ENCODE measurements around the gene CBX4.
"Not testable (repeated sequence)": the region's sequence is repeated elsewhere in the genome, so short reads cannot be mapped to it uniquely, and the experiment has no call there.

The CBX4 gene

DNA sequence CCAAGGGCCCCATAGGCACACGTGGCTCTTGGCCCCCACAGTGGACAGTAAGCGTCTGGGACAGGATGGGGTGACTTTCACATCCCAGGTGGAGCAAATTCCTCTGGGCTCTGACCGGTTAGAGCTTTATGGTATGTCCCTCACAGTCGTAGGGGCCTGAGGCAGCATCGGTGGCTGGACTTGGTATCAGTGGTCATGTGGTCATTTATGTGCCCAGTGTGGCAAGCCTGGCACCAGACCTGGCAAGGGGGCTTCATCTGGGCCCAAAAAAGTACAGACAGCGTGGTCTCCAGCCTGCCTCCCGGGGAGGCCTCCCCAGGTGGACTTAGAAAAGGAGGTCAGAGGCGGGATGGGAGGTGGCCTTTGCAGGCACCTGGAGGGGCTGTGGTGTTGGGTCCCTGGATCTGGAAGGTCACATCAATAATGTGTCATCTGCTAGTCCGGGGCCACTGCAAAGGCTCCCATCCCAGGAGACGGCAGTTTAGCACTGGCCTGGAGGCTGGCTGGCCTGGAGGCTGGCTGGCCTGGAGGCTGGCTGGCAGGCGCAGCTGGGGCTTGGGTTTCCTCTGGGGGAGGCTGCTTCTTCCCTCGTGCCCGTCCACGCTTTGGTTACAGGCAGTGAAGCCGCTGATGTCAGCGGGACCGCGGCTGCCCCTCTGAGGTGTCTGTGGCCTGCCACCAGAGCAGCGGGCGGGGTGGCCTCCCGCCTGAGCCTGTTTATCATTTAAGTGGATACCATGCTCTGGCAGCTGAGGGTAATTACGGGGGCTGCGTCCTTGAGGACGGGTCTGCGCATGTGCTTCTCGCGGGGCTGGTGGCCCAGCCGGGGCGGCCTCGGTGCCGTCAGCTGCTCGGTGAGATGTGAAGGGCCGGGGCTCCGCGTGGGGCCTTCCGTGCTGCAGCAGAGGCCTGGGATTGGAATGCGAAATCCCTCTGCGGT lies 20.7 kb upstream of the CBX4 start:
- DNase-seq: no peak

DNA sequence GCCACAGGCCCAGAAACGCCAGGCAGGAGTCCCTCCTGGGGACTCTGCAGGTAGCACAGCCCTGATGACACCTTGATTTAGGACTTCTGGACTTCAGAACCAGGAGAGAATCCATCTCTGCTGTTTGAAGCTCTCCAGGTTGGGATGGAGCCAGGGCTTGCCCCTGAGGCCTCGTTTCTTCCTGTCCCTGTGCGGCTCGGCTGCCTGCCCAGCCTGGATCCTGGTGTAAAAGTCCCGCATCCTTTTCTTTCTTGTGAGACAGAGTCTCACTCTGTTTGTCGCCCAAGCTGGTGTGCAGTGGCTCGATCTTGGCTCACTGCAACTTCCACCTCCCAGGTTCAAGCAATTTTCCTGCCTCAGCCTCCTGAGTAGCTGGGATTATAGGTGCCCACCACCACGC lies 17.9 kb upstream of the CBX4 start:
- no peak for DNase-seq

DNA sequence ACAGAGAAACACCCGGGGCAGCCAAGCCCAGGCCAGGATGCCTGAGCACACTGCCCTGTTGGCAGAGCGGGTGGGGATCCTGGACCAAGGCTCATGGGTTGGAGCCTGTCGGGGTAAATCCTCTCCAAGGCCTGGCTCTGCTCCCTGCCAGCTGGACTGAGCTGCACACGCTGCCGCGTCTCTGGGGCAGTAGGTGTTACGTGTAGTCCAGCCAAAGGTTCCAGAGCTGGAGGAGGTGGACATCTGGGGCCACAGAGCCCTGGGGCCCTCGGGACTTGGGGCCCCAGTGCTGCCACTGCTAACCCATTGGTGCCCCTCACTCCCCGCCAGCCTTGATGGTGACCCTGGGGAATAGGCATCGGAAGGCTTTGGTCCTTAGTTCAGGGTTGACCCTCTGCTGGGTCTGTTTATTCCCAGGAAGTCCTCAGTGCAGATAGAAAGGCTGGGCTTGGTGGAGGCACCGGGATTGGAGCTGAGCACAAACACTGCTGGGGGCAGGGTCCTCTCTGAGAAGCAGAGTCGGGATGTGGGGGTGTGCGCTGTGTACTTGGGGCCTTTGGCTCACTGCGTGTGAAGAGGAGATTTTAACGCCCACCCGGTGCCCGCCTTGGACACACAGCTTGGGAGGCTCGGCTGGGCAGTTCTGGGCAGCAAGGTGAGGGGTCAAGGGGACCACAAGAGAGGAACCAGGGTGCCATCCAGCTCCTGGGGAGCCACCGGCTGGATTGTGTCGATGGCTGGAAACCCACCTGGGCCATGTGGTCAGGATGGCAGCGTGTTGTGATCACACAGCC lies 16.3 kb upstream of the CBX4 start:
- no peak for DNase-seq

DNA sequence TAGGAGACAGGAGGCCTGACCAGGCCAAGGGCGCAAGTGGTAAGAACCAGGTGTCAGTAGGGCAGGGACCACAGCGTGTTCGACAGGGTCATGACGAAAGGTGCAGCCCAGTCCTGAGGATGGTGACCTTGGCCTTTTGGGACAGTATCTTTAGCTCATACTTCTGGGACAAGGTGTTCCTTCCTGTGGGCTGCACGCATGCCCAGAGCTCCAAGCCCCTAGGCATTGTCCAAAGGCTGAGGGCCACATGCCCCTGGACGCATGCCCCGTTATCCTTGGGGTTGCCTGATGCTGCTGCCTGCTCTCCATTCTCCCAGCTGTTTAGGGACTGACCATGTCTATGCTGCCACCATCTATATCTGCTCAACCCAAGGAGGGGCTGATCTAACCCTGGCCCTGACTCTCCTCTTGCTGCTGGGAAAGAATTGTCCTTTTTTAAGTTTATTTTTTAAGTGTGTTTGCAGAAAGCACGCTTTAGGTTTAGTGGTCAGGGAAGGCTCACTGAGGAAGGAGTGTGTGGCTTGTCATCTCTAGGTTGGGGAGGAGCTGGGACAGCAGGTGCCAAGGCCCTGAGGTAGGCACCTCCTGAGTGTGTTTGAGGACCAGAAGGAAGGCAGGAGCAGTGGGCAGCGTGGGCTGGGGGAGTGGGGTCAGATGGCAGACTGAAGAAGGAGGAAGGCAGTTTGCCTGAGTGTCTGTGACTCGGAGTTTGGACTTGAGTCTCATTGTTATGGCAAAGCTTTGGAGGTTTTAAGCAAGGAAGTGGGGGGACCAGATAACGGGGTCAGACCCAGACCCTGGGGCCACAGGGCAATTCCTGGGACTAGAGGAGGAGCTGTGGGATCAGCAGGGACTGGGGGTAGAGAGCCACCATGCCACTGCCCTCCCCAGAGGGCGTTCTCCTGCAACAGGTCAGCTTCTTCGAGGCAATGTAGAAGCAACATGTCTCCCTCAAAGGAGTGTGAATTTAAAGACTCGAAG lies 15.1 kb upstream of the CBX4 start:
- DNase-seq: no peak

DNA sequence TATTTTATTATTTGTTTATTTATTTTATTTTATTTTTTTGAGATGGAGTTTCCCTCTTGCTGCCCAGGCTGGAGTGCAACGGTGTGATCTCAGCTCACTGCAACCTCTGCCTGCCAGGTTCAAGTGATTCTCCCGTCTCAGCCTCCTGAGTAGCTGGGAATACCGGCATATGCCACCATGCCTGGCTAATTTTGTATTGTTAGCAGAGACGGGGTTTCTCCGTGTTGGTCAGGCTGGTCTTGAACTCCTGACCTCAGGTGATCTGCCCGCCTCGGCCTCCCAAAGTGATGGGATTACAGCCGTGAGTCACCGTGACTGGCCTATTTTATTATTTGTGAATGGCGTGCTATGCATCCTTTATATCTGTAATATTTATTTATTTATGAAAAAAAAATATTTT lies 13.9 kb upstream of the CBX4 start:
- DNase-seq: not testable (repeated sequence)

DNA sequence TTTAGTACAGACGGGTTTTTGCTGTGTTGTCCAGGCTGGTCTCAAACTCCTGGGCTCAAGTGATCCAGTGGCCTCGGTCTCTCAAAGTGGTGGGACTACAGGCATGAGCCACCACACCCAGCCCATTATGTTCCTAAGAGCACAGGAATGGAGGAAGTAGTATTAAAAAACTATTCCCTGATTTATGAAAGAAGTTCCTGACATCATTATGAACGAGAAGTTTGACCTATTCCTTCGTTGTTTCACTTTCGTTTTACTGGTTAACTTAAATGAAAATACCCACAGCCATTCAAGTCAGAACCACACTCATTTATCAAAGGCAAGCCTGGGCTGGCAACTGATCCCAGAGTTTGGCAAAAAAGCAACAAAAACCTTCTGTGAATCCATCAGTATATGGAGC lies 13.5 kb upstream of the CBX4 start:
- DNase-seq: no peak

DNA sequence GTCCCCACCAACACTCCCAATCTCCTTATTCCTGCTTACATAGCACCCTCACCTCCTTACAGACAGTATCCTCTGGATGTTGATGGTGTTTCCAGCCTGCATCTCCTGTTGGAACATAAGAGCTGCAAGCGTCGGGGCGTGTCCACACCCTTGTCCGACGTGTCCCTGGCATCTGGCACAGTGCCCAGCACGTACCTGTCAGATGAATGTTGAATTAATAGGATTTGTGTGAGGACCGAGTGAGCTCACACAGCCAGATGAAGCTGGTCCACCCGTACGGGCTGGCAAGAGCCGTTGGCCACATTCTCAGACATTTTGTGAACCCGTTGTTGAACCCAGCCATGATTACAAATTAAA lies 12.2 kb upstream of the CBX4 start:
- no peak for DNase-seq

DNA sequence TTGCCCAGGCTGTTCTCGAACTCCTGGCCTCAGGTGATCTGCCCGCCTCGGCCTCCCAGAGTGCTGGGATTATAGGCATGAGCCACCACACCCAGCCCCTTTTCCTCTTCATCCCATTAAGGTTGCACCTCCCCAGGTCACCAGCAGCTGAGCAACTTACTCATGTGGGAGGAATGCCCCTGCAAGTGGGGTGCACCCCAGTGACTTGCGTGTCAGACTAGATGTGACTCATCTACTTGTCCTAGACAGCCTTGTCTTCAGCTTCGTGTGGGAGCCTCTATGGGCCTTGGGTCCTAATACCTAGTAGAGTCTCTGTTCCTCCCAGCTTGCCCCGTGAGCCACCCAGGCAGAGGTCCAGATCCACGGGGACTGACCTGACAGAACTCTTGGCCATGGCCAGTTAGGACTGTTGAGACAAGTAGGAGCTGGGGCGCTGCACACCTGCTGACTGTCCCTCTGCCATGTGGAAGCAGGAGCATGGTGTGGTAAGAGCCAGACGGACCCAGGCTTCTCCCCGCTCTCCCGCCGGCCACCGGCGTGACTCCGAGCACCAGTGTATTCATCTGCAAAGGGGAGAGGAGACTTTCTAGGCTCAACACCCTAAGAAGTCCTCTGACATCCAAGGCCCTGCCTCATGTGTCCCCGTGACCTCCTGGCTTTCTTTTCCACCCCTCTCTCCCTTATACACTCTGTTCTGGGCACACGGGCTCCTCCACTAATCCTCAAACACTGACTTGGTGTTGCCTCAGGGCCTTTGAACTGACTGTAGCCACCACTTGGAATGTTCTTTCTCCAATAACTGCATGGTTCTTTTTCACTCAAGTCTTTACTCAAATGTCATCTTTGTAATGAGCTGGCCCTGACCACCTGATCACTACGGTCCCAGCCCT lies 11.6 kb upstream of the CBX4 start:
- no peak for DNase-seq

DNA sequence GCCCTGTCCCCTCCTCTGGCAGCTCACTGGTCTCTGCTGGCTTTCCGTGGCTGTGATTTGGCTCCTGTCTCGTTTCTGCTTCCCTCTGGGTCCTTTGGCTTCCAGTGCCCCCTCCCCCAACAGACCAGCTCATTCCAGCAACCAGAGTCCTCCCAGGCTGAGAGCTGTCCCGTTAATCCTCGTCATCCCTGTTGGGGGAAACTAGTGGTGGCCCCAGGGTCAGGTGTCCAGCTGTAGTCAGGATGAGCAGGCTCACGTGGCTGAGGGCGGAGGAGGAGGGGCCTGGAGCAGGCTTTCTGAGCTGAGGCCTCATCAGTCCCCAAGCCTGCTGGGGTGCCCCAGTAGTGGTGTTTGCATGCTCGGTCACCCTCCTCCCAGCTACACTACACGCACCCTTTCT lies 10.7 kb upstream of the CBX4 start:
- no peak for DNase-seq

DNA sequence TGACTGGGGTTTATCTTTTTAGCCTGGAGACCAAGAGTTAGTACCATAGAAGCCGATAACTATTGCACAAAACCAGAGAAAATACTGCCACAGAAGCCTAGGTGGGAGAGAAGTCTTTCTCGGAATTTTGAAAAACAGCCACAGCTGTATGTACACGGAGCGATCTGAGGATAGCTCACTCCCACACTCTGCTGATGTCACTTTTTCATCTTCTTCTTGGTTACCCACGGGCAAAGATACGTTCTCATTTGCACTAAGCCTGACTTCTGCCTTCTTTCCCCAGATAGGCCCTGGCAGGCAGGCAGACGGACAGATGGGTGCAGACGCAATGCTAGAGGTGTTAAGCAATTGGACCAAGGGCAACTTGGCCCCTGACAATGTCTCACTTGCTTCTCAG lies 9.1 kb upstream of the CBX4 start:
- no peak for DNase-seq

DNA sequence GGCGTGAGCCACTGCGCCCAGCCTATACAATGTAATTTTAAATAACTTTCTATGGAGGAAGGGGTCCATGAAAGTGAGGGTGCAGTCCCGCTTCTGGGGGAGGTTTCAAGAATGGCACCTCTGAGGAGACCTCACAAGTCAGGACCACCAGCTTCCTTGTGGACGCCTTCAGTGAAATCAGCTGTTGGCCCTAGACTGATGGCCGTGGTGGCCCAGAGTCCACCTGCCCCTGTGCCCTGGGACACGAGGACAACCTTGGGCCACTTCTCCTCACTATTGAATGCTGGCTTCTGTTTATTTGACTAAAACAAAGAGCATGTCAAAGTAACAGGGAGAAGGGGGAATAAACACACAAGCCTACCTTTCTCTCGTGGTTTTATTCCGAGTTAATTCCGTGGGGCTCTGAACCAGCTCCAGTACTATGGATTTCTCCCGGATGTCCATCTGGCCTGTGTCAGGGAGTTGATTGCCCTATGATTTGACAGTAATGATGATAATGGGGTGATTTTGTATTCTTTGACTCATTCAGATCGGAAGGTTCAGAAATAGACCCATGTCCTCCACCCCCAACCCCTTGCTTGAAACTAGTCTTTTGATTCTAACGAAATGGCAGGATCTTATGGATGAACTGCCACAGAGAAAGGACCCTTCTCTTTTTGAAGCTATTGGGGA lies 8.6 kb upstream of the CBX4 start:
- no peak for DNase-seq

DNA sequence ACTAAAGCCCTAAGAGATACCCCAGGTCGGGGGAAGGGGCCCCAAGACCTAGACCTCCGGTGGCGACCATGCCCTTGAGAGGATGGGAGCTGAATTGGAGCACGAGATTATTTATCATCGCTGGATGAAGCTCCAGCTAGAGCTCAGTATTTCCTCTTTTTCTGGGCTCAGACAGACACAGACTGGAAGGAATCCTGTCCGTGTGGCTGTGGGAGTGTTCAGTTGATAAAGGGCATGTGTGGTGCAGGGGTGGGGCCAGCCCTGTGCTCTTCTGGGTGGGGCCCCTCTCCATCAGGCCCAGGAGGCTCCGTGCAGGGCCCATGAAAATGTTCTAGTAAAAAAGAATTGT lies 6.3 kb upstream of the CBX4 start:
- no peak for DNase-seq

DNA sequence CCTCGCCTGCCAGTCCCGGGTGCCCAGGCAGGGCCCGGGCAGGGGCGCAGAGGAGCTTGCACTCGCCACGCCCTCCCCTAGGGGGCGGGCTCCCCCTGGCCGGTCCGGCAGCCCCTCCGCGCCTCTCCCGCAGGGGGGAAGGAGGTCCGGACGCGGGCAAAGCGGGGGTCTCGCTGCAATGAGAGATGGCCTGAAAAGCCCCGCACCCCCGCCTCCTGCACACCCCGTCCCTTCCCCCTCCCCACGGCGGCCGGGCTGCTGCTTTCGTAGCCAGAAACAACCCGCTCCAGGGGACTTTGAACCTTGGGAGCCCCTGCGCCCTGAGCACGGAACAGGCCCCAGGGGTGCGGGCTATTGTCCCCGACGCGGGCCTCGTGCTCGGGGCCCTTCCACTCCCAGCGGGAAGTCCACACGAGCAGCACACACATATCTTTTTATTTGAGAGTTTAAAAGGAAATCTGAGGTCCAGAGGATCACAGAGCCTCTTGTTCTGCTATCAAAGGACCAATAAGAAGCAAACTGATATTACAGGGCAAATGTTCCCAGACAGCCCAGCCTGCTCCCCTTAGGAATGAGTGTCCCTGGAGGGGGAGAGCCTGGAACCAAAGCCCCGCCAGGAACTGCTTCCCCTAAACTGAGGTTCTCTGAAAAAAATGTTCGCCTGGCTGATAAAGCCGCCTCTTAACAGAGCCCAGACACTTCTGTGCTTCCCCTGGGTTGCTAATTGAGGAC lies 5.8 kb upstream of the CBX4 start:
- peak; percentile 59 for DNase-seq

DNA sequence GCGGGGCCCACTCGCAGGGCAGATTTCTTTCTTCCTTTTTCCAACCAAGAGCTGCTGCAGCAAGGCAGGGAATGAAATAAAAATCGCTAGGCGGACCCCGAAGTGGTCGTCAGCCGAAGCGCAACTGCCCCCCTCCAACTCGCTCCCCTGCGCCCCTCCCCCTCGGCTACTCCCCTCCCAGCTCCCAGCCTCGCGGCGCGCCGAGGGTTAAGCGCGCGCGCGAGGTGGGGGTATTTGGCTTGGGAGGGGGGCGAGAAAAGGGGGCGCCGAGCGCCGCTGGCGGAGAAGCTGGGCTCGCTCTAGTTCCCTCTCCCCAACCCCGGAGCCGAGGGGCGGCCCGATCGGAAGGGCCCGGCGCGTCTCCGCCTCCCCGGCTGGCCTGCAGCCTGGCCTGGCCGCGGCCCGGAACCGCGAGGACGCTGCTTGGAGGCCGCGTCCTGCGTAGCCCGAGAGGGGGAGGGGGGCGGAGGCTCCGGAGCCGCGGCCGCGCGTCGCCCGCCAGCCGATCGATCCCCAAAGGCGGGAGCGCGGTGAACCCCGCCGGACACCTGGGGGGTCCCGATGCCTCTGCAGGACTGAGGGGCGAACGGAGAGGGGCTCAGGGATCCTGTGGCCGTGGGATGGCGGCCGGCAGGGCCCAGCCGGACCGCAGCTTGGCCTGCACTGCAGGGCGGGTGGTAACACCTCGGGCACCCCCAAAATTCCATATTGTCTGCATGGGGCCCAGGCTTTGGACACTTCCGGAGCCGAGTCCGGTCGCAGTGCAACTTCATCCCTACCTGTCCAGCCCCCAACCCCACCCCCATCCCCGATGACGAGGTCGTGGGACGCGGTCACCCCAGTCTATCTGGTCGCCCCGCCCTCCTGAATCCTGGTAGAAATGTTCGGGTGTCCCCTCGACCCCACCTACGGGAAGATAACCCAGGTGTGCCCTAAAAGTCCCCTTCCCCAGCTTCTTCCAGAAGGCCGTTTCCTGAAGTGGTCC lies 4.9 kb upstream of the CBX4 start:
- DNase-seq: no peak

DNA sequence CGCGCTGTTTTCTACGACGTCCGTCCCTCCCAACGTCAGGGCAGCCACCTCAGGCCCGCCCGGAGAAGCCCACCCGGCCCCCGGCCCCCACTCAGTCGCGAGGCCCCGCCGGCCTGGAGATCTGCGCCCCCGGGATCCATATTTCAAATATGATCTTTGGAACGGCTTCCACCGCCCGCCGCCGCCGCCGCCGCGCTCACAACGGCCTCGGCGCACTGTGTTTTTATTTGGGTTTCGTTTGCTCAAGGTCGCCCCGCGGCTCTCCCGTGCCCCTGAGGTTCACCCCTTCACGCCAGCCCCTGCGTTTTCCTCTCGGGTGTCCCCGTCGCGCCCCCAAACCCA lies 4.2 kb upstream of the CBX4 start:
- no peak for DNase-seq

DNA sequence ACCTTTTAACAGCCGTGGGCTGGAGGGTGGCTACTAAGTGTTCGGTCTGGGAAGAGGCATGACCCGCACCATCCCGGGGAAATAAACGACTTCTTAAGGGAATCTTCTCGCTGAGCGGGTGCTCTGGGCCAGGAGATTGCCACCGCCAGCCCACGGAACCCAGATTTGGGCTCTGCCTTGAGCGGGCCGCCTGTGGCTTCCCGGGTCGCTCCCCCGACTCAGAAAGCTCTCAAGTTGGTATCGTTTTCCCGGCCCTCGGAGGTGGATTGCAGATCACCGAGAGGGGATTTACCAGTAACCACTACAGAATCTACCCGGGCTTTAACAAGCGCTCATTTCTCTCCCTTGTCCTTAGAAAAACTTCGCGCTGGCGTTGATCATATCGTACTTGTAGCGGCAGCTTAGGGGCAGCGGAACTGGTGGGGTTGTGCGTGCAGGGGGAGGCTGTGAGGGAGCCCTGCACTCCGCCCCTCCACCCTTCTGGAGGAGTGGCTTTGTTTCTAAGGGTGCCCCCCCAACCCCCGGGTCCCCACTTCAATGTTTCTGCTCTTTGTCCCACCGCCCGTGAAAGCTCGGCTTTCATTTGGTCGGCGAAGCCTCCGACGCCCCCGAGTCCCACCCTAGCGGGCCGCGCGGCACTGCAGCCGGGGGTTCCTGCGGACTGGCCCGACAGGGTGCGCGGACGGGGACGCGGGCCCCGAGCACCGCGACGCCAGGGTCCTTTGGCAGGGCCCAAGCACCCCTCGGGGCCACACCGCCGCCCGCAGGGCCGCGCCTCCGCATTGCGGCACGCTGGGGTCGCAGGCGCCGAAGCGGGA lies 3.6 kb upstream of the CBX4 start:
- peak; percentile 40 for DNase-seq

DNA sequence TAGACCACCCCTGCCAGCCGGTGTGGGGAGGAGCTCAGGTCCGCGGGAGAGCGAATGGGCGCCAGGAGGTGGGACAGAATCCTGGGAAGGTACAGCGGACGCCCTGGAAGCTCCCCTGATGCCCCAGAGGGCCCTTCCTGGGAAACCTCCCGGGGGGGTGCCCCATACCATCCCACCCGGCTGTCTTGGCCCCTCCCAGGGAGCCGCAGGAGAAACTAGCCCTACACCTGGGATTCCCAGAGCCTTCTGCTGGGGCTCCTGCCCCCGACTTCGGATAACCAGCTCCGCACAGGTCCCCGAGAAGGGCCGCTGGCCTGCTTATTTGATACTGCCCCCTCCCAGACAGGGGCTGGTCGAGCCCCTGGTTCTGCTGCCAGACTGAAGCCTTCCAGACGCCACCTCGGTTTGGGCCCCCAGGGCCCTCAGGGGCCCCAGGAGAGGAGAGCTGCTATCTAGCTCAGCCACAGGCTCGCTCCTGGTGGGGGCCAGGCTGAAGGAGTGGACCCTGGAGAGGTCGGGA lies 3.0 kb upstream of the CBX4 start:
- no peak for DNase-seq

DNA sequence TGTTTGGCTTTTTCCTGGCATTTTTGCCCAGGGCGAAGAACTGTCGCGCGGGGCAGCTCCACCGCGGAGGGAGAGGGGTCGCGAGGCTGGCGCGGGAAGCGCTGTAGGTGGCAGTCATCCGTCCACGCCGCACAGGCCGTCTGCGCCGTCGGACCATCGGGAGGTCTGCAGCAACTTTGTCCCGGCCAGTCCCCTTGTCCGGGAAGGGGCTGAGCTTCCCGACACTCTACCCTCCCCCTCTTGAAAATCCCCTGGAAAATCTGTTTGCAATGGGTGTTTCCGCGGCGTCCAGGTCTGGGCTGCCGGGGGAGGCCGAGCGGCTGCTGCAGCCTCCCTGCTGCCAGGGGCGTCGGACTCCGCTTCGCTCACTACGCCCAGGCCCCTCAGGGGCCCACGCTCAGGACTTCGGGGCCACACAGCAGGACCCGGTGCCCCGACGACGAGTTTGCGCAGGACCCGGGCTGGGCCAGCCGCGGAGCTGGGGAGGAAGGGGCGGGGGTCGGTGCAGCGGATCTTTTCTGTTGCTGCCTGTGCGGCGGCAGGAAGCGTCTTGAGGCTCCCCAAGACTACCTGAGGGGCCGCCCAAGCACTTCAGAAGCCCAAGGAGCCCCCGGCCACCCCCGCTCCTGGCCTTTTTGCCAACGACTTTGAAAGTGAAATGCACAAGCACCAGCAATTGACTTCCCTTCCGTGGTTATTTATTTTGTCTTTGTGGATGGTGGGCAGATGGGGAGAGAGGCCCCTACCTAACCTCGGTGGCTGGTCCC lies 2.3 kb upstream of the CBX4 start:
- DNase-seq: no peak

All from stimulated activated CD4-positive, alpha-beta T cell treated with anti-CD3 and anti-CD28 coated beads, Interleukin-15, amount 100 ng/mL, for 24 hours (primary cell).